ENCODE measurements around the gene ALLC.
"Not testable (repeated sequence)": the region's sequence is repeated elsewhere in the genome, so short reads cannot be mapped to it uniquely, and the experiment has no call there.

DNA sequence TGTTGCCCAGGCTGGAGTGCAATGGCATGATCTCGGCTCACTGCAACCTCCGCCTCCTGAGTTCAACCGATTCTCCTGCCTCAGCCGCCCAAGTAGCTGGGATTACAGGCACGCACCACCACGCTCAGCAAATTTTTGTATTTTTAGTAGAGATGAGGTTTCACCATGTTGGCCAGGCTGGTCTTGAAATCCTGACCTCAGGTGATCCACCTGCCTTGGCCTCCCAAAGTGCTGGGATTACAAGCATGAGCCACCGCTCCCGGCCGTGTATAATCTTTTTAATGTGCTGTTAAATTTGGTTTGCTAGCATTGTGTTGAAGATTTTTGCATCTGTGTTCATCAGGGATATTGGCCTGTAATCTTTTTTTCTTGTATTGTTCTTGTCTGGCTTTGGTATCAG is 38.3 kb upstream of the ALLC start:
- TF ChIP-seq, protein P1, sequence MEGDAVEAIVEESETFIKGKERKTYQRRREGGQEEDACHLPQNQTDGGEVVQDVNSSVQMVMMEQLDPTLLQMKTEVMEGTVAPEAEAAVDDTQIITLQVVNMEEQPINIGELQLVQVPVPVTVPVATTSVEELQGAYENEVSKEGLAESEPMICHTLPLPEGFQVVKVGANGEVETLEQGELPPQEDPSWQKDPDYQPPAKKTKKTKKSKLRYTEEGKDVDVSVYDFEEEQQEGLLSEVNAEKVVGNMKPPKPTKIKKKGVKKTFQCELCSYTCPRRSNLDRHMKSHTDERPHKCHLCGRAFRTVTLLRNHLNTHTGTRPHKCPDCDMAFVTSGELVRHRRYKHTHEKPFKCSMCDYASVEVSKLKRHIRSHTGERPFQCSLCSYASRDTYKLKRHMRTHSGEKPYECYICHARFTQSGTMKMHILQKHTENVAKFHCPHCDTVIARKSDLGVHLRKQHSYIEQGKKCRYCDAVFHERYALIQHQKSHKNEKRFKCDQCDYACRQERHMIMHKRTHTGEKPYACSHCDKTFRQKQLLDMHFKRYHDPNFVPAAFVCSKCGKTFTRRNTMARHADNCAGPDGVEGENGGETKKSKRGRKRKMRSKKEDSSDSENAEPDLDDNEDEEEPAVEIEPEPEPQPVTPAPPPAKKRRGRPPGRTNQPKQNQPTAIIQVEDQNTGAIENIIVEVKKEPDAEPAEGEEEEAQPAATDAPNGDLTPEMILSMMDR (IDR thresholded peaks at IDR 0.05; ENCODE audit: insufficient read depth, low read length, poor library complexity, severe bottlenecking) = not testable (repeated sequence)
- not testable (repeated sequence) for TF ChIP-seq EZH2phosphoT487 (conservative IDR thresholded peaks at IDR 0.05; ENCODE audit: low read length)
